Caco-2 (cell line): ENCODE data around the gene CPE. TPM values are rescaled to one million over a fixed set of nuclear protein-coding genes. Genes with fewer than 3 reads are reported as not detected.

ENCODE experiments used
- Bru-seq: library from RNA; stranded (reverse); fragments of 400-500 nt; gene quantifications from one replicate; lab custom pipeline; 2021; lab: Mats Ljungman, UMichigan
- BruChase-seq, 2 experiments: library from RNA; stranded (reverse); fragments of 400-500 nt; gene quantifications; one replicate each; lab custom pipeline; 2021; lab: Mats Ljungman, UMichigan
- BruUV-seq: library from RNA; stranded (reverse); fragments of 400-500 nt; replicated peaks from 2 replicates; lab custom pipeline; 2021; lab: Mats Ljungman, UMichigan
- CTCF ChIA-PET: fragments of 300-600 bp; sonication (Branson Sonifier 250); formaldehyde crosslinking; loops from one replicate; lab custom pipeline; 2022; ENCODE audit warnings: antibody characterized with exemption; lab: Charles Lee
- POLR2A ChIA-PET: fragments of 300-600 bp; sonication (Branson Sonifier 250); formaldehyde crosslinking; loops from one replicate; lab custom pipeline; 2022; ENCODE audit warnings: antibody characterized with exemption; lab: Charles Lee
- DNase-seq, 2 experiments: peaks; one replicate each; pipeline versions ENCODE4 v3.0.0 to v3.0.0-alpha.2; 2020 to 2022
- H3K27me3 ChIP-seq: replicated peaks from 2 replicates; pipeline ENCODE4 v1.6.0; 2011; ENCODE audit warnings: low read length; ENCODE audit not compliant: control insufficient read depth, insufficient read depth
- H3K36me3 ChIP-seq: 2 replicates; pipeline ENCODE4 v1.5.1; 2011; ENCODE audit warnings: low read length; ENCODE audit not compliant: control insufficient read depth, insufficient read depth
- H3K4me1 ChIP-seq: fragments of 250-450 bp; sonication (Bioruptor Pico); 2 replicates; pipeline ENCODE4 v1.5.1; 2020; ENCODE audit warnings: mild to moderate bottlenecking
- H3K4me3 ChIP-seq: 2 replicates; pipeline ENCODE4 v1.5.1; 2011; ENCODE audit warnings: low read depth, mild to moderate bottlenecking, control low read depth, low read length
- H3K9me3 ChIP-seq: fragments of 250-450 bp; sonication (Bioruptor Pico); 2 replicates; pipeline ENCODE4 v1.5.1; 2020; ENCODE audit warnings: mild to moderate bottlenecking, moderate library complexity
- H3K27ac Mint-ChIP-seq: one replicate; pipeline ENCODE4 v1.8.0; 2022; ENCODE audit warnings: mixed read lengths; ENCODE audit not compliant: unreplicated experiment
- H3K27me3 Mint-ChIP-seq: one replicate; pipeline ENCODE4 v1.8.0; 2022; ENCODE audit warnings: mixed read lengths; ENCODE audit not compliant: insufficient read depth, unreplicated experiment
- H3K36me3 Mint-ChIP-seq: one replicate; pipeline ENCODE4 v1.8.0; 2022; ENCODE audit warnings: mild to moderate bottlenecking, mixed read lengths; ENCODE audit not compliant: insufficient read depth, unreplicated experiment
- H3K4me1 Mint-ChIP-seq: one replicate; pipeline ENCODE4 v1.8.0; 2022; ENCODE audit warnings: low read depth, mixed read lengths; ENCODE audit not compliant: unreplicated experiment
- H3K4me3 Mint-ChIP-seq: one replicate; pipeline ENCODE4 v1.8.0; 2022; ENCODE audit warnings: mild to moderate bottlenecking, moderate library complexity, mixed read lengths; ENCODE audit not compliant: unreplicated experiment
- H3K9me3 Mint-ChIP-seq: one replicate; pipeline ENCODE4 v1.8.0; 2022; ENCODE audit warnings: mixed read lengths; ENCODE audit not compliant: unreplicated experiment
- CTCF ChIP-seq, 2 experiments: fragments of 200-600 bp in 1 of 2; IDR thresholded peaks; 1 replicate in 1 of 2; 2 replicates in 1 of 2; pipeline versions ENCODE4 v1.5.1 to v1.8.0; 2011 to 2022; ENCODE audit warnings: antibody characterized with exemption in 1 of 2, control low read depth in 1 of 2, inconsistent platforms in 1 of 2, low read depth in 1 of 2, low read length in 1 of 2, mild to moderate bottlenecking in 1 of 2, moderate library complexity in 1 of 2; ENCODE audit not compliant: insufficient read depth in 1 of 2, severe bottlenecking in 1 of 2, unreplicated experiment in 1 of 2
- intact Hi-C: fragments of 100-400 bp; cut with micrococcal nuclease; formaldehyde crosslinking; loops from one replicate; pipeline ENCODE4 v1.10.0; 2022; ENCODE audit not compliant: unreplicated experiment
- long read RNA-seq: library from polyadenylated mRNA; stranded (forward); transcript quantifications from one replicate; pipeline ENCODE4 v2.0.0, GENCODE V29; 2022
- total RNA-seq: library from RNA; stranded (reverse); gene quantifications from 2 replicates; pipeline ENCODE4 v1.2.3, GENCODE V29; 2022

The CPE gene
- total RNA-seq (4.6 and 5.9 TPM in 2 replicates), Bru-seq, nascent RNA (percentile 34 among the genes with signal in this experiment), BruChase-seq, experiment 1, labeled RNA remaining after a 2-hour chase (percentile 32 among the genes with signal in this experiment), BruChase-seq, experiment 2, labeled RNA remaining after a 6-hour chase (percentile 32 among the genes with signal in this experiment)
- long read RNA-seq, transcript CPE-201 (9 exons, 2,421 nt): major isoform, 21 of 24 reads
- long read RNA-seq, partial matches to known transcripts: 1 of 24 reads
- long read RNA-seq, other reads (novel, unspliced or antisense): 2 of 24 reads

GRCh38 chr4:165378745-165379677 lies at the start of gene CPE:
Gene CPE (plus strand): TSS chr4:165379008. CDS start chr4:165379222, 214 bp downstream.
- DNase-seq: peak; percentile 81 to 87
- POLR2A ChIA-PET: interaction anchor here (0.6 kb wide), 1 partner anchor 52 kb away, joined by 3 read pairs; the partner anchor contains the start of gene MSMO1
- CTCF ChIA-PET: interaction anchor here (0.6 to 1.0 kb wide), 2 partner anchors 83 to 103 kb away, joined by 3 read pairs; no protein-coding TSS in a partner anchor
- Histone ChIP-seq H3K9me3 (no peaks in the 10 kb centered on the region), H3K4me1 (peaks cover 5% of the 10 kb centered on the region), H3K36me3 (no peaks in the 10 kb centered on the region; the same call in 1 of the 2 replicates), H3K27me3 (no peaks in the 10 kb centered on the region), H3K4me3 (peak within 1 kb of the TSS; percentile 37)
- TF ChIP-seq CTCF (IDR thresholded peaks at IDR 0.05; ENCODE audit: insufficient read depth in 1 of 2, low read depth in 1 of 2, low read length in 1 of 2, severe bottlenecking in 1 of 2, unreplicated experiment in 1 of 2): peak in 1 of 2 experiments; percentile 73
- Mint-ChIP-seq H3K36me3 (no peaks in the 10 kb centered on the region), H3K27me3 (peaks cover 19% of the 10 kb centered on the region), H3K4me3 (peak within 1 kb of the TSS; percentile 87), H3K27ac (no peak within 1 kb of the TSS), H3K9me3 (no peaks in the 10 kb centered on the region), H3K4me1 (peaks cover 7% of the 10 kb centered on the region)
- intact Hi-C loops: loop anchor here (1.0 to 2.0 kb wide), 2 partner anchors 22 to 85 kb away; no protein-coding TSS in a partner anchor
- no TSS peak for BruUV-seq

GRCh38 chr4:165330071-165330470 lies 48.7 kb upstream of the CPE start:
- ChIA-PET CTCF (interaction anchor here (0.9 kb wide), 1 partner anchor 199 kb away, joined by 4 read pairs; no protein-coding TSS in a partner anchor), POLR2A (no interaction called here)
- H3K27me3 ChIP-seq: no peaks in the 10 kb centered on the region
- no peak overlapping the region for H3K27ac Mint-ChIP-seq
- no peaks in the 10 kb centered on the region; the same call in none of the 2 replicates for H3K36me3 ChIP-seq
- BruUV-seq: no TSS peak
- DNase-seq: no peak
- H3K4me1 Mint-ChIP-seq: peaks cover 33% of the 10 kb centered on the region
- H3K9me3 ChIP-seq: peaks cover 7% of the 10 kb centered on the region
- H3K9me3 Mint-ChIP-seq: no peaks in the 10 kb centered on the region
- TF ChIP-seq CTCF (IDR thresholded peaks at IDR 0.05; ENCODE audit: insufficient read depth in 1 of 2, low read depth in 1 of 2, low read length in 1 of 2, severe bottlenecking in 1 of 2, unreplicated experiment in 1 of 2): no peak
- no peaks in the 10 kb centered on the region for H3K27me3 Mint-ChIP-seq
- H3K36me3 Mint-ChIP-seq: peaks cover 45% of the 10 kb centered on the region
- H3K4me1 ChIP-seq: peaks cover 29% of the 10 kb centered on the region
- H3K4me3 Mint-ChIP-seq: peak overlapping the region; percentile 36
- intact Hi-C loops: no loop called here
- no peak overlapping the region for H3K4me3 ChIP-seq

- intact Hi-C loops: no loop called here
- Histone ChIP-seq H3K36me3 (no peaks in the 10 kb centered on the region; the same call in none of the 2 replicates), H3K9me3 (peaks cover under 1% of the 10 kb centered on the region), H3K4me3 (no peak overlapping the region), H3K27me3 (no peaks in the 10 kb centered on the region), H3K4me1 (peaks cover 28% of the 10 kb centered on the region)
- no peaks in the 10 kb centered on the region for H3K27me3 Mint-ChIP-seq
- ChIA-PET POLR2A (no interaction called here), CTCF (interaction anchor here (0.9 kb wide), 1 partner anchor 200 kb away, joined by 4 read pairs; no protein-coding TSS in a partner anchor)
- BruUV-seq: no TSS peak
- H3K36me3 Mint-ChIP-seq: peaks cover 45% of the 10 kb centered on the region
- no peaks in the 10 kb centered on the region for H3K9me3 Mint-ChIP-seq
- peaks cover 29% of the 10 kb centered on the region for H3K4me1 Mint-ChIP-seq
- H3K4me3 Mint-ChIP-seq: peak overlapping the region; percentile 36
- DNase-seq: no peak
- H3K27ac Mint-ChIP-seq: no peak overlapping the region
- no peak for TF ChIP-seq CTCF (IDR thresholded peaks at IDR 0.05; ENCODE audit: insufficient read depth in 1 of 2, low read depth in 1 of 2, low read length in 1 of 2, severe bottlenecking in 1 of 2, unreplicated experiment in 1 of 2)
Observed at GRCh38 chr4:165330666-165331065, 48.1 kb upstream of the CPE start.
